IMR-90 (cell line): ENCODE results near the gene ST7. TPM values are rescaled to one million over a fixed set of nuclear protein-coding genes. Genes with fewer than 3 reads are reported as not detected.

Experiments
- ATAC-seq: fragments of 200-7000 bp; cut with Tn5 transposase; 2 replicates; pipeline ENCODE4 v1.9.1; 2020; ENCODE audit warnings: low read depth, mild to moderate bottlenecking, moderate library complexity
- BruUV-seq: library from RNA; stranded (reverse); fragments of 400-500 nt; replicated peaks from 2 replicates; lab custom pipeline; 2021; lab: Mats Ljungman, UMichigan
- CTCF ChIA-PET: fragments of 300-600 bp; formaldehyde crosslinking; extraction: SDS; loops from one replicate; lab custom pipeline; 2021; ENCODE audit warnings: antibody characterized with exemption; lab: Yijun Ruan, JAX
- POLR2A ChIA-PET: fragments of 300-600 bp; sonication (Branson Sonifier 250); formaldehyde crosslinking; loops from one replicate; lab custom pipeline; 2022; ENCODE audit warnings: antibody characterized with exemption; ENCODE audit not compliant: unreplicated experiment; lab: Charles Lee
- DNase-seq: peaks from one replicate; pipeline ENCODE4 v3.0.0; 2013
- H2AFZ ChIP-seq: replicated peaks from 2 replicates; pipeline ENCODE3; 2013; ENCODE audit warnings: low read length, mild to moderate bottlenecking; ENCODE audit not compliant: poor library complexity
- H2AK5ac ChIP-seq: 2 replicates; pipeline ENCODE4 v1.6.1; 2013; ENCODE audit warnings: low read depth, low read length, inconsistent platforms
- H2AK9ac ChIP-seq: replicated peaks from 2 replicates; pipeline ENCODE3; 2013; ENCODE audit warnings: mild to moderate bottlenecking, low read depth, low read length, moderate library complexity; ENCODE audit not compliant: poor library complexity
- H2BK120ac ChIP-seq: 2 replicates; pipeline ENCODE4 v1.6.1; 2013; ENCODE audit warnings: low read depth, low read length, inconsistent platforms
- H2BK15ac ChIP-seq: 3 replicates; pipeline ENCODE4 v1.6.1; 2013; ENCODE audit warnings: low read depth, low read length, inconsistent platforms
- H2BK20ac ChIP-seq: 2 replicates; pipeline ENCODE4 v1.6.1; 2013; ENCODE audit warnings: low read depth, mild to moderate bottlenecking, inconsistent platforms, low read length, moderate library complexity
- H2BK5ac ChIP-seq: 2 replicates; pipeline ENCODE4 v1.6.1; 2013; ENCODE audit warnings: mild to moderate bottlenecking, low read depth, low read length, inconsistent platforms; ENCODE audit not compliant: poor library complexity, severe bottlenecking
- H3K14ac ChIP-seq: replicated peaks from 2 replicates; pipeline ENCODE4 v1.6.1; 2013; ENCODE audit warnings: low read depth, low read length, inconsistent platforms
- H3K18ac ChIP-seq: 2 replicates; pipeline ENCODE4 v1.6.1; 2013; ENCODE audit warnings: low read depth, low read length, control low read depth
- H3K23ac ChIP-seq: 2 replicates; pipeline ENCODE4 v1.6.1; 2013; ENCODE audit warnings: low read depth, low read length, inconsistent platforms
- H3K27ac ChIP-seq: 2 replicates; pipeline ENCODE4 v1.5.1; 2013; ENCODE audit warnings: mild to moderate bottlenecking, control low read depth, low read length; ENCODE audit not compliant: insufficient read depth
- H3K27me3 ChIP-seq: 2 replicates; pipeline ENCODE4 v1.6.1; 2013; ENCODE audit warnings: low read length; ENCODE audit not compliant: control insufficient read depth, insufficient read depth
- H3K36me3 ChIP-seq: 2 replicates; pipeline ENCODE4 v1.6.1; 2013; ENCODE audit warnings: low read length, mixed read lengths; ENCODE audit not compliant: control insufficient read depth, insufficient read depth
- H3K4ac ChIP-seq: 2 replicates; pipeline ENCODE4 v1.6.1; 2013; ENCODE audit warnings: low read depth, low read length, inconsistent platforms
- H3K4me1 ChIP-seq: 2 replicates; pipeline ENCODE4 v1.6.1; 2013; ENCODE audit warnings: low read length, mixed read lengths; ENCODE audit not compliant: control insufficient read depth, insufficient read depth
- H3K4me2 ChIP-seq: 2 replicates; pipeline ENCODE4 v1.6.1; 2013; ENCODE audit warnings: low read depth, mild to moderate bottlenecking, control low read depth, low read length, moderate library complexity
- H3K4me3 ChIP-seq: 2 replicates; pipeline ENCODE4 v1.5.1; 2013; ENCODE audit warnings: low read depth, mild to moderate bottlenecking, control low read depth, low read length, moderate library complexity; ENCODE audit not compliant: insufficient read depth
- H3K56ac ChIP-seq: 2 replicates; pipeline ENCODE4 v1.6.1; 2013; ENCODE audit warnings: low read length, inconsistent platforms; ENCODE audit not compliant: insufficient read depth; ENCODE audit errors: extremely low read depth
- H3K79me1 ChIP-seq, 2 experiments: 2 replicates each; pipeline ENCODE4 v1.6.1; 2013; ENCODE audit warnings: low read length in 2 of 2, inconsistent platforms in 1 of 2, low read depth in 1 of 2
- H3K9ac ChIP-seq: 2 replicates; pipeline ENCODE4 v1.6.1; 2013; ENCODE audit warnings: low read depth, low read length, control low read depth
- H3K9me1 ChIP-seq: 2 replicates; pipeline ENCODE4 v1.6.1; 2013; ENCODE audit warnings: low read length, inconsistent platforms; ENCODE audit not compliant: insufficient read depth
- H3K9me3 ChIP-seq: 2 replicates; pipeline ENCODE4 v1.6.1; 2013; ENCODE audit warnings: low read length; ENCODE audit not compliant: control insufficient read depth, insufficient read depth
- H4K20me1 ChIP-seq: 2 replicates; pipeline ENCODE4 v1.6.1; 2013; ENCODE audit warnings: low read length, inconsistent platforms; ENCODE audit not compliant: insufficient read depth
- H4K5ac ChIP-seq: 2 replicates; pipeline ENCODE4 v1.6.1; 2013; ENCODE audit warnings: mild to moderate bottlenecking, low read depth, low read length, control low read depth
- H4K8ac ChIP-seq, 2 experiments: 2 replicates each; pipeline ENCODE4 v1.6.1; 2013; ENCODE audit warnings: low read depth in 2 of 2, low read length in 2 of 2, control low read depth in 1 of 2, inconsistent platforms in 1 of 2
- H4K91ac ChIP-seq: 2 replicates; pipeline ENCODE4 v1.6.1; 2013; ENCODE audit warnings: low read depth, low read length, inconsistent platforms; ENCODE audit not compliant: insufficient read depth
- BHLHE40 ChIP-seq: fragments of 150-350 bp; IDR thresholded peaks from 2 replicates; pipeline ENCODE4 v1.6.1; 2016; ENCODE audit warnings: mild to moderate bottlenecking, low read depth, low read length
- CEBPB ChIP-seq: IDR thresholded peaks from 2 replicates; pipeline ENCODE4 v1.6.1; 2012; ENCODE audit warnings: low read depth, low read length, improper control_type of control experiment
- CHD1 ChIP-seq: IDR thresholded peaks from 2 replicates; pipeline ENCODE4 v1.6.1; 2012; ENCODE audit warnings: low read depth, low read length, improper control_type of control experiment
- ELK1 ChIP-seq: fragments of 150-350 bp; IDR thresholded peaks from 2 replicates; pipeline ENCODE4 v1.6.1; 2016; ENCODE audit warnings: low read depth, mild to moderate bottlenecking, low read length, moderate library complexity, borderline replicate concordance
- FOS ChIP-seq: fragments of 150-350 bp; IDR thresholded peaks from 2 replicates; pipeline ENCODE4 v1.6.1; 2016; ENCODE audit warnings: low read depth, low read length
- MAFK ChIP-seq: IDR thresholded peaks from 2 replicates; pipeline ENCODE4 v1.6.1; 2012; ENCODE audit warnings: low read depth, low read length, improper control_type of control experiment
- MAZ ChIP-seq: IDR thresholded peaks from 2 replicates; pipeline ENCODE4 v1.6.1; 2012; ENCODE audit warnings: low read depth, mild to moderate bottlenecking, low read length, improper control_type of control experiment, moderate library complexity, borderline replicate concordance
- MXI1 ChIP-seq: IDR thresholded peaks from 2 replicates; pipeline ENCODE4 v1.6.1; 2012; ENCODE audit warnings: low read depth, mild to moderate bottlenecking, low read length, moderate library complexity, borderline replicate concordance
- NFE2L2 ChIP-seq: fragments of 150-350 bp; IDR thresholded peaks from 2 replicates; pipeline ENCODE4 v1.6.1; 2016; ENCODE audit warnings: low read depth, mild to moderate bottlenecking, low read length
- POLR2A ChIP-seq: IDR thresholded peaks from 2 replicates; pipeline ENCODE4 v1.6.1; 2012; ENCODE audit warnings: mild to moderate bottlenecking, low read depth, low read length
- RAD21 ChIP-seq: IDR thresholded peaks from 2 replicates; pipeline ENCODE4 v1.6.1; 2012; ENCODE audit warnings: low read length, improper control_type of control experiment
- RCOR1 ChIP-seq: IDR thresholded peaks from 2 replicates; pipeline ENCODE4 v1.6.1; 2012; ENCODE audit warnings: mild to moderate bottlenecking, low read length, improper control_type of control experiment; ENCODE audit not compliant: insufficient replicate concordance
- RFX5 ChIP-seq: IDR thresholded peaks from 2 replicates; pipeline ENCODE4 v1.8.0; 2012; ENCODE audit warnings: low read depth, mild to moderate bottlenecking, low read length, moderate library complexity
- SMC3 ChIP-seq: fragments of 150-350 bp; IDR thresholded peaks from 2 replicates; pipeline ENCODE4 v1.6.1; 2016; ENCODE audit warnings: low read depth, mild to moderate bottlenecking, antibody characterized with exemption, low read length, moderate library complexity
- USF2 ChIP-seq: fragments of 150-350 bp; IDR thresholded peaks from 2 replicates; pipeline ENCODE4 v1.6.1; 2017; ENCODE audit warnings: mild to moderate bottlenecking, antibody characterized with exemption, low read length, low read depth
- WGBS, 2 experiments: methylation state at CpG; one replicate each; pipeline versions ENCODE4 v1.1.5 to v1.1.7; 2013; ENCODE audit warnings: missing lambda C conversion rate in 2 of 2; ENCODE audit not compliant: insufficient read length in 1 of 2; ENCODE audit errors: extremely low coverage in 2 of 2; 5-methylcytosine and 5-hydroxymethylcytosine counted together
- dilution Hi-C: fragments of 300-500 bp; cut with HindIII; formaldehyde crosslinking; loops from one replicate; pipeline ENCODE4 v1.14.3; 2018; ENCODE audit warnings: low sequenced_read_pairs; ENCODE audit not compliant: unreplicated experiment
- in situ Hi-C: fragments of 300-500 bp; cut with MboI; formaldehyde crosslinking; loops from 3 replicates; pipeline ENCODE4 v1.14.3; 2019; ENCODE audit warnings: low sequenced_read_pairs, inconsistent platforms, mixed read lengths
- intact Hi-C: fragments of 100-400 bp; cut with micrococcal nuclease; formaldehyde crosslinking; loops from 2 replicates; pipeline ENCODE4 v1.10.0; 2022
- polyA plus RNA-seq, 3 experiments: library from polyadenylated mRNA; depleted of rRNA; stranded (reverse); fragments of >200 nt; gene quantifications; 2 replicates each; pipeline ENCODE4 v1.2.3, GENCODE V29; 2012; ENCODE audit warnings: low replicate concordance in 1 of 3
- total RNA-seq: library from RNA; depleted of rRNA; stranded (reverse); fragments of >200 nt; gene quantifications from 2 replicates; pipeline ENCODE4 v1.2.3, GENCODE V29; 2012

Gene ST7
- total and polyA plus RNA-seq, 2 of the 4 experiments (the other 2 are of a cell fraction), result 18.6 to 26.0 TPM

GRCh38 chr7:116953906-116954838, 871 bp downstream of the ST7 start:
- no peaks in the 10 kb centered on the region for H3K27me3 ChIP-seq
- peak overlapping the region; percentile 89 for H3K27ac ChIP-seq
- H3K14ac ChIP-seq, result peak overlapping the region; percentile 8
- peak overlapping the region; percentile 8 for H3K18ac ChIP-seq
- peak overlapping the region; percentile 92 for H2AFZ ChIP-seq
- peak overlapping the region; percentile 67 for H3K4me3 ChIP-seq
- H3K4me1 ChIP-seq, result peaks cover 9% of the 10 kb centered on the region
- POLR2A ChIA-PET, result no interaction called here
- peaks cover 3% of the 10 kb centered on the region; the same call in 1 of the 2 replicates for H4K20me1 ChIP-seq
- WGBS, 2 experiments, result 1% methylated on average over 19 of the region's 63 CpGs; no CpG with 5 or more reads in 1 of the 2 experiments
- H3K79me1 ChIP-seq, result peaks cover 18 to 47% of the 10 kb centered on the region in 2 experiments
- H3K4ac ChIP-seq, result peak overlapping the region; percentile 1
- peak overlapping the region; percentile 0; the same call in 1 of the 2 replicates for H2BK120ac ChIP-seq
- peak overlapping the region; percentile 84 for H2BK5ac ChIP-seq
- H4K8ac ChIP-seq, result peak overlapping the region in 1 of 2 experiments; percentile 43; a peak in 3 of 4 replicates
- H3K23ac ChIP-seq, result peak overlapping the region; percentile 62
- H2BK15ac ChIP-seq, result no peak overlapping the region
- ATAC-seq, result peak; percentile 77
- H3K4me2 ChIP-seq, result peak overlapping the region; percentile 89
- H2BK20ac ChIP-seq, result no peak overlapping the region
- H4K91ac ChIP-seq, result peak overlapping the region; percentile 56
- 0 out of 2 replicates have a peak overlapping the region, but pooled peaks have one; percentile 21 for H2AK5ac ChIP-seq
- in situ Hi-C loops (no loop called here), dilution Hi-C loops (no loop called here), intact Hi-C loops (no loop called here)
- BruUV-seq, result no TSS peak
- H3K36me3 ChIP-seq, result no peaks in the 10 kb centered on the region
- CTCF ChIA-PET, result interaction anchor here (1.1 kb wide), 1 partner anchor 21 kb away, joined by 3 read pairs; no protein-coding TSS in a partner anchor
- peak overlapping the region; percentile 2; the same call in 1 of the 2 replicates for H4K5ac ChIP-seq
- peaks cover 3% of the 10 kb centered on the region; the same call in 1 of the 2 replicates for H3K9me1 ChIP-seq
- peak overlapping the region; percentile 71 for H3K9ac ChIP-seq
- no peaks in the 10 kb centered on the region for H3K9me3 ChIP-seq
- peak; percentile 88 for DNase-seq
- H2AK9ac ChIP-seq, result peak overlapping the region; percentile 95
- H3K56ac ChIP-seq, result peak overlapping the region; percentile 83
- no peak for TF ChIP-seq NFE2L2
- TF ChIP-seq POLR2A, result peak; percentile 71
- no peak for TF ChIP-seq FOS
- TF ChIP-seq CEBPB, result no peak
- no peak for TF ChIP-seq MXI1
- peak; percentile 28; the same call in 1 of the 2 replicates for TF ChIP-seq BHLHE40
- TF ChIP-seq ELK1, result no peak
- TF ChIP-seq RFX5, result no peak
- TF ChIP-seq RAD21, result no peak
- peak; percentile 48; the same call in 1 of the 2 replicates for TF ChIP-seq MAFK
- peak; percentile 26 for TF ChIP-seq RCOR1
- no peak for TF ChIP-seq USF2
- no peak for TF ChIP-seq CHD1
- no peak; the same call in 1 of the 2 replicates for TF ChIP-seq SMC3
- TF ChIP-seq MAZ, result peak; percentile 70; the same call in 1 of the 2 replicates
